HepG2 (cell line): Measurements from ENCODE around the gene TMEM229B. TPM values are rescaled to one million over a fixed set of nuclear protein-coding genes. Genes with fewer than 3 reads are reported as not detected.
A peak's percentile ranks its signal among the peaks of the same experiment; 100 is the strongest.

Source experiments
- CAMTA2 ChIP-seq: sonication (generic); formaldehyde crosslinking; IDR thresholded peaks from 2 replicates; pipeline ENCODE4 v1.4.0; 2020; ENCODE audit warnings: mild to moderate bottlenecking, missing genetic modification reagents, borderline replicate concordance
- CHCHD3 ChIP-seq: sonication (generic); formaldehyde crosslinking; IDR thresholded peaks from 2 replicates; pipeline ENCODE4 v1.8.0; 2022; ENCODE audit warnings: mild to moderate bottlenecking, missing genetic modification reagents, moderate library complexity
- EEA1 ChIP-seq: sonication (generic); formaldehyde crosslinking; IDR thresholded peaks from 2 replicates; pipeline ENCODE4 v1.5.1; 2020; ENCODE audit warnings: mild to moderate bottlenecking, missing genetic modification reagents, borderline replicate concordance
- FUBP1 ChIP-seq: sonication (generic); formaldehyde crosslinking; IDR thresholded peaks from 2 replicates; pipeline ENCODE4 v1.5.1; 2020; ENCODE audit warnings: missing genetic modification reagents, mild to moderate bottlenecking, borderline replicate concordance
- HNRNPK ChIP-seq: fragments of 200-400 bp; formaldehyde crosslinking; IDR thresholded peaks from 2 replicates; pipeline ENCODE4 v1.6.1; 2018; ENCODE audit warnings: low read length, low read depth, moderate library complexity, mild to moderate bottlenecking; ENCODE audit not compliant: poor library complexity, severe bottlenecking
- HNRNPLL ChIP-seq: fragments of 200-400 bp; formaldehyde crosslinking; IDR thresholded peaks from 2 replicates; pipeline ENCODE4 v1.6.1; 2017; ENCODE audit warnings: mild to moderate bottlenecking, low read depth, low read length; ENCODE audit not compliant: poor library complexity, severe bottlenecking
- HOXA5 ChIP-seq: sonication (generic); formaldehyde crosslinking; IDR thresholded peaks from 2 replicates; pipeline ENCODE4 v1.4.0; 2020; ENCODE audit warnings: missing genetic modification reagents
- IRF2 ChIP-seq: IDR thresholded peaks from 2 replicates; pipeline ENCODE4 v1.6.1; 2018; ENCODE audit warnings: missing genetic modification reagents, missing compliant biosample characterization
- KDM2A ChIP-seq: sonication (generic); formaldehyde crosslinking; IDR thresholded peaks from 2 replicates; pipeline ENCODE4 v1.4.0; 2020; ENCODE audit warnings: low read depth, missing genetic modification reagents, borderline replicate concordance
- KLF6 ChIP-seq: IDR thresholded peaks from 2 replicates; pipeline ENCODE4 v1.8.0; 2016; ENCODE audit warnings: missing biosample characterization, missing genetic modification reagents
- NFRKB ChIP-seq: fragments of 450-650 bp; IDR thresholded peaks from 2 replicates; pipeline ENCODE4 v1.6.1; 2017
- POLR2AphosphoS5 ChIP-seq: IDR thresholded peaks from 2 replicates; pipeline ENCODE4 v1.6.1; 2012; ENCODE audit warnings: low read depth, low read length
- RBAK ChIP-seq: sonication (generic); formaldehyde crosslinking; IDR thresholded peaks from 2 replicates; pipeline ENCODE4 v1.5.1; 2020; ENCODE audit warnings: mild to moderate bottlenecking, missing genetic modification reagents
- SALL1 ChIP-seq: sonication (generic); formaldehyde crosslinking; IDR thresholded peaks from 2 replicates; pipeline ENCODE4 v1.8.0; 2022; ENCODE audit warnings: mild to moderate bottlenecking, missing genetic modification reagents
- SMAD3 ChIP-seq: sonication (generic); formaldehyde crosslinking; IDR thresholded peaks from 2 replicates; pipeline ENCODE4 v1.4.0; 2020; ENCODE audit warnings: missing genetic modification reagents
- SMAD9 ChIP-seq: sonication (generic); formaldehyde crosslinking; IDR thresholded peaks from 2 replicates; pipeline ENCODE4 v1.5.1; 2020; ENCODE audit warnings: mild to moderate bottlenecking, missing genetic modification reagents
- ZFY ChIP-seq: sonication (generic); formaldehyde crosslinking; IDR thresholded peaks from 2 replicates; pipeline ENCODE4 v1.4.0; 2020; ENCODE audit warnings: missing genetic modification reagents
- ZNF3 ChIP-seq: IDR thresholded peaks from 2 replicates; pipeline ENCODE4 v1.7.0; 2017; ENCODE audit warnings: inconsistent platforms
- ZNF383 ChIP-seq: sonication (generic); formaldehyde crosslinking; IDR thresholded peaks from 2 replicates; pipeline ENCODE4 v1.4.0; 2020; ENCODE audit warnings: missing genetic modification reagents, mild to moderate bottlenecking, borderline replicate concordance
- ZNF496 ChIP-seq: sonication (generic); formaldehyde crosslinking; IDR thresholded peaks from 2 replicates; pipeline ENCODE4 v1.8.1; 2023; ENCODE audit warnings: mild to moderate bottlenecking, moderate library complexity, missing genetic modification reagents; ENCODE audit not compliant: insufficient replicate concordance
- ZNF501 ChIP-seq: sonication (generic); formaldehyde crosslinking; IDR thresholded peaks from 2 replicates; pipeline ENCODE4 v1.5.1; 2020; ENCODE audit warnings: mild to moderate bottlenecking, moderate library complexity, missing genetic modification reagents
- ZNF605 ChIP-seq: sonication (generic); formaldehyde crosslinking; IDR thresholded peaks from 2 replicates; pipeline ENCODE4 v1.8.0; 2022; ENCODE audit warnings: mild to moderate bottlenecking, missing genetic modification reagents
- ZNF614 ChIP-seq: IDR thresholded peaks from 2 replicates; pipeline ENCODE4 v1.6.1; 2018; ENCODE audit warnings: missing biosample characterization, missing genetic modification reagents, inconsistent platforms, borderline replicate concordance
- ZNF616 ChIP-seq: sonication (generic); formaldehyde crosslinking; IDR thresholded peaks from 2 replicates; pipeline ENCODE4 v1.5.0; 2020; ENCODE audit warnings: low read depth, mild to moderate bottlenecking, missing genetic modification reagents
- ZNF687 ChIP-seq: sonication (generic); formaldehyde crosslinking; IDR thresholded peaks from 2 replicates; pipeline ENCODE4 v1.5.1; 2020; ENCODE audit warnings: mild to moderate bottlenecking, missing genetic modification reagents, moderate library complexity
- ZNF724P ChIP-seq: sonication (generic); formaldehyde crosslinking; IDR thresholded peaks from 2 replicates; pipeline ENCODE4 v1.8.0; 2022; ENCODE audit warnings: missing genetic modification reagents, borderline replicate concordance
- ZSCAN12 ChIP-seq: sonication (generic); formaldehyde crosslinking; IDR thresholded peaks from 2 replicates; pipeline ENCODE4 v1.9.0; 2021; ENCODE audit warnings: mild to moderate bottlenecking, missing genetic modification reagents
- polyA plus RNA-seq, 8 experiments: library from polyadenylated mRNA; depleted of rRNA in 3 of 8; stranded (reverse) in 7 of 8; unstranded in 1 of 8; fragments of >200 nt; fragmentation: Illumina TruSeq in 4 of 8; extraction: Trizol in 4 of 8; gene quantifications; 2 replicates each; pipeline versions ENCODE4 v1.2.1 to v1.2.3, GENCODE V29; 2011 to 2016; ENCODE audit warnings: low read depth in 4 of 8, missing spikeins in 1 of 8, mixed read lengths in 1 of 8; ENCODE audit not compliant: insufficient read depth in 1 of 8
- total RNA-seq, 5 experiments: library from RNA; depleted of rRNA; stranded (reverse); fragments of >200 nt; fragmentation: Illumina TruSeq; extraction: Trizol; gene quantifications; 2 replicates each; pipeline ENCODE4 v1.2.3, GENCODE V29; 2016; ENCODE audit warnings: low read depth in 1 of 5

TMEM229B gene
- total and polyA plus RNA-seq, 2 of the 13 experiments (the other 11 are each of a cell fraction or from before 2014, with no cell fraction given) = 0.69 to 1.1 TPM

GRCh38 chr14:67426983-67427606, 61.4 kb downstream of the TMEM229B start (continued):
- TF ChIP-seq ZSCAN12 (CRISPR knock-in tag) (no peak), CAMTA2 (no peak), FUBP1 (no peak), ZNF687 (CRISPR knock-in tag) (peak; percentile 34; the same call in 1 of the 2 replicates), IRF2 (CRISPR knock-in tag) (0 out of 2 replicates have a peak, but pooled peaks have one; percentile 33), NFRKB (no peak), CHCHD3 (no peak), ZNF614 (CRISPR knock-in tag) (0 out of 2 replicates have a peak, but pooled peaks have one; percentile 32), ZNF501 (CRISPR knock-in tag) (0 out of 2 replicates have a peak, but pooled peaks have one; percentile 34), ZNF605 (no peak), POLR2AphosphoS5 (no peak), ZNF496 (CRISPR knock-in tag) (no peak), RBAK (CRISPR knock-in tag) (no peak), SMAD9 (CRISPR knock-in tag) (no peak), SMAD3 (CRISPR knock-in tag) (0 out of 2 replicates have a peak, but pooled peaks have one; percentile 33), HOXA5 (CRISPR knock-in tag) (0 out of 2 replicates have a peak, but pooled peaks have one; percentile 33), SALL1 (no peak), KLF6 (CRISPR knock-in tag) (no peak), ZNF383 (CRISPR knock-in tag) (no peak), ZFY (CRISPR knock-in tag) (peak; percentile 44; the same call in 1 of the 2 replicates), ZNF616 (CRISPR knock-in tag) (no peak), HNRNPLL (no peak), EEA1 (no peak), ZNF3 (CRISPR knock-in tag) (no peak), HNRNPK (no peak), ZNF724P (CRISPR knock-in tag) (no peak), KDM2A (CRISPR knock-in tag) (peak; percentile 22; the same call in 1 of the 2 replicates)
